PFSK-1 (cell line): ENCODE results near the gene PXK.

Experiments used
- FOXP2 ChIP-seq: optimal IDR thresholded peaks from 2 replicates; pipeline ENCODE3; 2011; ENCODE audit warnings: borderline replicate concordance, control low read depth, inconsistent platforms; ENCODE audit not compliant: insufficient read depth; ENCODE audit errors: extremely low read length, extremely low read depth
- POLR2AphosphoS5 ChIP-seq: IDR thresholded peaks from 2 replicates; pipeline ENCODE4 v1.6.1; 2012; ENCODE audit warnings: low read depth, mild to moderate bottlenecking, control low read depth, low read length, moderate library complexity
- REST ChIP-seq, 2 experiments: IDR thresholded peaks; 2 replicates each; pipeline versions ENCODE4 v1.6.1 to v1.8.0; 2011 to 2012; ENCODE audit warnings: low read depth in 2 of 2, low read length in 2 of 2, control low read depth in 1 of 2, inconsistent platforms in 1 of 2, mild to moderate bottlenecking in 1 of 2, moderate library complexity in 1 of 2; ENCODE audit not compliant: insufficient read depth in 1 of 2
- SIN3A ChIP-seq: IDR thresholded peaks from 2 replicates; pipeline ENCODE4 v1.6.1; 2012; ENCODE audit warnings: mild to moderate bottlenecking, low read length, moderate library complexity, borderline replicate concordance; ENCODE audit not compliant: insufficient read depth
- TAF1 ChIP-seq: IDR thresholded peaks from 2 replicates; pipeline ENCODE4 v1.6.1; 2012; ENCODE audit warnings: low read length, control low read depth, borderline replicate concordance; ENCODE audit not compliant: insufficient read depth

PXK gene

GRCh38 chr3:58429657-58430056 lies 97.0 kb downstream of the PXK start:
- TF ChIP-seq TAF1 (no peak), FOXP2 (no peak), POLR2AphosphoS5 (no peak), REST (IDR thresholded peaks at IDR 0.05; ENCODE audit: insufficient read depth in 1 of 2, low read depth in 2 of 2, low read length in 2 of 2) (no peak)

DNA sequence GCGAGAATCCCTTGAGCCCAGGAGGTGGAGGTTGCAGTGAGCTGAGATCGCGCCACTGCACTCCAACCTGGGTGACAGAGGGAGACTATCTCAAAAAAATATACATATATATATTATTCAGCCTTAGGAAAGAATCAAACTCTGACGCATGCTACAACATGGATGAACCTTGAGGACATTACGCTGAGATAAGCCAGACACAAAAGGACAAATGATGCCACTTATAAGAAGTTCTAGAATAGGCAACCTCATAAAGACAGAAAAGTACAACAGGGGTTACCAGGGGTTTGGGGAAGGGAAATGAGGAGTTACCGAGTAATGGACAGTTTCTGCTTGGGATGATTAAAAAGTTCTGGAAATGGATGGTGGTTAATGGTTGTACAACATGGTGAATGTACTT lies 100.2 kb downstream of the PXK start:
- TF ChIP-seq FOXP2 (no peak), TAF1 (no peak)

- TF ChIP-seq TAF1 (peak; percentile 77), POLR2AphosphoS5 (peak; percentile 65), REST (IDR thresholded peaks at IDR 0.05; ENCODE audit: insufficient read depth in 1 of 2, low read depth in 2 of 2, low read length in 2 of 2) (no peak)
Observed at GRCh38 chr3:58433400-58434167, 100.9 kb downstream of the PXK start, which contains the start of gene PDHB. TSS of gene PDHB (minus strand) at chr3:58433832. CDS start at chr3:58433809, 23 bp downstream.

GRCh38 chr3:58434168-58434504 lies 101.4 kb downstream of the PXK start:
- no peak for TF ChIP-seq POLR2AphosphoS5
- TF ChIP-seq REST (IDR thresholded peaks at IDR 0.05; ENCODE audit: insufficient read depth in 1 of 2, low read depth in 2 of 2, low read length in 2 of 2): no peak
- TF ChIP-seq TAF1: no peak
- TF ChIP-seq SIN3A: no peak
- TF ChIP-seq FOXP2: no peak

GRCh38 chr3:58434511-58434910 lies 101.8 kb downstream of the PXK start:
- TF ChIP-seq TAF1: no peak
- no peak for TF ChIP-seq FOXP2
- no peak for TF ChIP-seq POLR2AphosphoS5
- no peak for TF ChIP-seq REST (IDR thresholded peaks at IDR 0.05; ENCODE audit: insufficient read depth in 1 of 2, low read depth in 2 of 2, low read length in 2 of 2)
- TF ChIP-seq SIN3A: no peak
